Neural progenitor cell (in vitro differentiated cells): ENCODE measurements around the gene ATP5IF1.

Experiments used
- EZH2 ChIP-seq: fragments of 200-600 bp; sonication (generic); IDR thresholded peaks from 2 replicates; pipeline ENCODE4 v1.6.1; 2017; ENCODE audit warnings: antibody characterized with exemption, mild to moderate bottlenecking, moderate library complexity
- EZH2phosphoT487 ChIP-seq: fragments of 200-600 bp; sonication (generic); IDR thresholded peaks from 2 replicates; pipeline ENCODE4 v1.6.1; 2017; ENCODE audit warnings: antibody characterized with exemption
- TF ChIP-seq, protein P1 (sequence below): fragments of 200-600 bp; sonication (generic); IDR thresholded peaks from 2 replicates; pipeline ENCODE4 v1.5.1; 2017; ENCODE audit warnings: antibody characterized with exemption, mild to moderate bottlenecking

DNA sequence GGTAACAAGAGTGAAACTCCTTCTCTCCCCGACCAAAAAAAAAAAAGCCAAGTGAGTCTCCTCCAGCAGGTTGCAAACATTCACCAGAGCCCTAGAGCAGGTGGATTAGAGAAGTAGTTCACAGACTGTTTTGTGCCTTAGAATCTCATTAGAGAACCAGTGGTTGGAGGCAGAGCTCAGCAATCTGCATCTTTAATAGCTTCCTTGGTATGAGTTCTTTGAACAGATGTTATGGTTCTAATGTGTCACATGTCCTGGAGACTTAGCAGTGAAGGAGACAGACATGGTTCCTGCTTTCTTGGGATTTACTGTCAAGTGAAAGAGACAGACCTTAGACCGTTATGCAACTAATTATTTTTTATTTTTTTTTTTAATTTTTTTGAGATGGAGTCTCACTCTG lies 50.2 kb downstream of the ATP5IF1 start:
- TF ChIP-seq, protein P1, sequence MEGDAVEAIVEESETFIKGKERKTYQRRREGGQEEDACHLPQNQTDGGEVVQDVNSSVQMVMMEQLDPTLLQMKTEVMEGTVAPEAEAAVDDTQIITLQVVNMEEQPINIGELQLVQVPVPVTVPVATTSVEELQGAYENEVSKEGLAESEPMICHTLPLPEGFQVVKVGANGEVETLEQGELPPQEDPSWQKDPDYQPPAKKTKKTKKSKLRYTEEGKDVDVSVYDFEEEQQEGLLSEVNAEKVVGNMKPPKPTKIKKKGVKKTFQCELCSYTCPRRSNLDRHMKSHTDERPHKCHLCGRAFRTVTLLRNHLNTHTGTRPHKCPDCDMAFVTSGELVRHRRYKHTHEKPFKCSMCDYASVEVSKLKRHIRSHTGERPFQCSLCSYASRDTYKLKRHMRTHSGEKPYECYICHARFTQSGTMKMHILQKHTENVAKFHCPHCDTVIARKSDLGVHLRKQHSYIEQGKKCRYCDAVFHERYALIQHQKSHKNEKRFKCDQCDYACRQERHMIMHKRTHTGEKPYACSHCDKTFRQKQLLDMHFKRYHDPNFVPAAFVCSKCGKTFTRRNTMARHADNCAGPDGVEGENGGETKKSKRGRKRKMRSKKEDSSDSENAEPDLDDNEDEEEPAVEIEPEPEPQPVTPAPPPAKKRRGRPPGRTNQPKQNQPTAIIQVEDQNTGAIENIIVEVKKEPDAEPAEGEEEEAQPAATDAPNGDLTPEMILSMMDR = no peak
- TF ChIP-seq EZH2phosphoT487 = no peak
- no peak for TF ChIP-seq EZH2
